HL-60 (cell line): Measurements from ENCODE around the gene SIGLEC8.
A peak's percentile ranks its signal among the peaks of the same experiment; 100 is the strongest.

Source experiments
- CTCF ChIP-seq: IDR thresholded peaks from one replicate; pipeline ENCODE4 v1.5.1; 2011; ENCODE audit warnings: low read length, control low read depth, inconsistent platforms; ENCODE audit not compliant: insufficient read depth
- GABPA ChIP-seq: IDR thresholded peaks from 2 replicates; pipeline ENCODE4 v1.6.1; 2012; ENCODE audit warnings: low read depth
- POLR2AphosphoS5 ChIP-seq: IDR thresholded peaks from 2 replicates; pipeline ENCODE4 v1.6.1; 2012; ENCODE audit warnings: low read depth
- SPI1 ChIP-seq: IDR thresholded peaks from 2 replicates; pipeline ENCODE4 v1.6.1; 2012; ENCODE audit warnings: low read depth, mild to moderate bottlenecking, borderline replicate concordance
- TF ChIP-seq, protein P1 (sequence below): IDR thresholded peaks from 2 replicates; pipeline ENCODE4 v1.6.1; 2012; ENCODE audit warnings: low read depth; ENCODE audit not compliant: insufficient replicate concordance

- no peak for TF ChIP-seq POLR2AphosphoS5
- peak; percentile 88 for TF ChIP-seq CTCF
- TF ChIP-seq SPI1: no peak
- TF ChIP-seq, protein P1, sequence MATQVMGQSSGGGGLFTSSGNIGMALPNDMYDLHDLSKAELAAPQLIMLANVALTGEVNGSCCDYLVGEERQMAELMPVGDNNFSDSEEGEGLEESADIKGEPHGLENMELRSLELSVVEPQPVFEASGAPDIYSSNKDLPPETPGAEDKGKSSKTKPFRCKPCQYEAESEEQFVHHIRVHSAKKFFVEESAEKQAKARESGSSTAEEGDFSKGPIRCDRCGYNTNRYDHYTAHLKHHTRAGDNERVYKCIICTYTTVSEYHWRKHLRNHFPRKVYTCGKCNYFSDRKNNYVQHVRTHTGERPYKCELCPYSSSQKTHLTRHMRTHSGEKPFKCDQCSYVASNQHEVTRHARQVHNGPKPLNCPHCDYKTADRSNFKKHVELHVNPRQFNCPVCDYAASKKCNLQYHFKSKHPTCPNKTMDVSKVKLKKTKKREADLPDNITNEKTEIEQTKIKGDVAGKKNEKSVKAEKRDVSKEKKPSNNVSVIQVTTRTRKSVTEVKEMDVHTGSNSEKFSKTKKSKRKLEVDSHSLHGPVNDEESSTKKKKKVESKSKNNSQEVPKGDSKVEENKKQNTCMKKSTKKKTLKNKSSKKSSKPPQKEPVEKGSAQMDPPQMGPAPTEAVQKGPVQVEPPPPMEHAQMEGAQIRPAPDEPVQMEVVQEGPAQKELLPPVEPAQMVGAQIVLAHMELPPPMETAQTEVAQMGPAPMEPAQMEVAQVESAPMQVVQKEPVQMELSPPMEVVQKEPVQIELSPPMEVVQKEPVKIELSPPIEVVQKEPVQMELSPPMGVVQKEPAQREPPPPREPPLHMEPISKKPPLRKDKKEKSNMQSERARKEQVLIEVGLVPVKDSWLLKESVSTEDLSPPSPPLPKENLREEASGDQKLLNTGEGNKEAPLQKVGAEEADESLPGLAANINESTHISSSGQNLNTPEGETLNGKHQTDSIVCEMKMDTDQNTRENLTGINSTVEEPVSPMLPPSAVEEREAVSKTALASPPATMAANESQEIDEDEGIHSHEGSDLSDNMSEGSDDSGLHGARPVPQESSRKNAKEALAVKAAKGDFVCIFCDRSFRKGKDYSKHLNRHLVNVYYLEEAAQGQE: peak; percentile 99
- TF ChIP-seq GABPA: no peak
Observed at GRCh38 chr19:51422053-51422448, 36.2 kb downstream of the SIGLEC8 start.
